Stimulated activated CD8-positive, alpha-beta memory T cell treated with anti-CD3 and anti-CD28 coated beads, Interleukin-12 subunit alpha, Interleukin-12 subunit beta, amount 100 ng/mL, for 1 hour (primary cell): ENCODE data around the gene ESF1.

Experiments
- DNase-seq: peaks from one replicate; pipeline ENCODE4 v3.0.0-alpha.2; 2020; ENCODE audit warnings: low read depth

ESF1 gene

GRCh38 chr20:13672690-13673089 lies 112.0 kb downstream of the ESF1 start:
- no peak for DNase-seq

- DNase-seq: no peak
Observed at GRCh38 chr20:13671916-13672378, 112.8 kb downstream of the ESF1 start.

- no peak for DNase-seq
Observed at GRCh38 chr20:13671512-13671911, 113.2 kb downstream of the ESF1 start.

GRCh38 chr20:13670160-13670559 lies 114.6 kb downstream of the ESF1 start:
- no peak for DNase-seq

- no peak for DNase-seq
Observed at GRCh38 chr20:13665709-13666395, 118.9 kb downstream of the ESF1 start.
